Pancreas (tissue), 10 donors: ENCODE results near the gene ABCC1. TPM values are rescaled to one million over a fixed set of nuclear protein-coding genes. Genes with fewer than 3 reads are reported as not detected.

ENCODE experiments used
- ATAC-seq, 4 donors: fragments of 200-7000 bp; cut with Tn5 transposase; one replicate each; pipeline versions ENCODE4 v1.8.0 to v1.9.1; 2020; ENCODE audit warnings: mild to moderate bottlenecking in 4 of 4, moderate library complexity in 4 of 4
- DNase-seq, 6 donors: peaks; one replicate each; pipeline ENCODE4 v3.0.0-alpha.2; 2020
- FAIRE-seq: peaks from 2 replicates; lab custom pipeline; 2012; peaks lifted over from hg19 to GRCh38; lab: Jason Lieb, UNC
- H3K27ac ChIP-seq, 4 donors: fragments of 200-600 bp; sonication (generic); 1 replicate in 3 of 4; 2 replicates in 1 of 4; pipeline versions ENCODE4 v1.5.0 to v1.8.0; 2020
- H3K27me3 ChIP-seq, 4 donors: fragments of 200-600 bp; one replicate each; pipeline ENCODE4 v1.8.0; 2021
- H3K36me3 ChIP-seq, 3 donors: fragments of 200-600 bp; sonication (generic) in 1 of 3; one replicate each; pipeline versions ENCODE4 v1.5.0 to v1.8.0; 2020 to 2021
- H3K4me1 ChIP-seq, 3 donors: fragments of 200-600 bp; one replicate each; pipeline ENCODE4 v1.8.0; 2021
- H3K4me3 ChIP-seq, 4 donors: fragments of 200-600 bp; sonication (generic) in 2 of 4; one replicate each; pipeline versions ENCODE4 v1.5.0 to v1.8.0; 2020 to 2021
- H3K9me3 ChIP-seq, 4 donors: fragments of 200-600 bp; one replicate each; pipeline ENCODE4 v1.8.0; 2021
- CTCF ChIP-seq, 4 donors: fragments of 200-600 bp; sonication (generic) in 3 of 4; IDR thresholded peaks; one replicate each; pipeline versions ENCODE4 v1.5.0 to v1.8.0; 2021; ENCODE audit warnings: antibody characterized with exemption in 4 of 4
- WGBS, 2 donors: extraction: QIAGEN DNeasy Blood & Tissue Kit; methylation state at CpG; one replicate each; pipeline ENCODE4 v1.1.7; 2013; 5-methylcytosine and 5-hydroxymethylcytosine counted together
- intact Hi-C, 3 donors: fragments of 100-400 bp; cut with DNase I; formaldehyde crosslinking; loops; one replicate each; pipeline versions ENCODE4 v1.11.1 to v1.14.2; 2022
- polyA plus RNA-seq, 2 donors: library from polyadenylated mRNA; stranded (reverse); fragments of 200-250 nt; gene quantifications; one replicate each; pipeline ENCODE4 v1.2.3, GENCODE V29; 2013
- total RNA-seq, 6 donors: library from RNA; stranded (reverse); fragmentation: NEBNext Ultra II Directional in 4 of 6; extraction: Animal tissue kit (Norgen Biotek cat#: 25700) in 4 of 6; gene quantifications; one replicate each; pipeline versions ENCODE4 v1.2.1 to v1.2.4, GENCODE V29; 2021 to 2023
- donor health status: healthy with polysubstance abuse.
- donor health status: DM: no; HTN: no; CAD: no; lungs with moderate emphysema.
- donor health status: DM: no; HTN: no; CAD: no.
- donor health status: control.
- donor health status: control.
- donor health status: Bipolar disorder and iron deficiency.
- donor health status: DM: yes; HTN: yes; CAD: no.
- donor health status: DM: no; HTN: no; CAD: no.
- donor health status: DM: no; HTN: no; CAD: no.
- donor health status: DM: yes; HTN: yes; CAD: no.

Gene ABCC1
- total and polyA plus RNA-seq, 8 donors: 8.5 to 16.8 (median 12.0) TPM

- intact Hi-C loops: no loop called here
- 92 to 93% methylated on average over 12 of the region's 12 CpGs for WGBS, 2 donors
- FAIRE-seq: no peak
- Histone ChIP-seq H3K36me3 (no peaks in the 10 kb centered on the region), H3K9me3 (no peaks in the 10 kb centered on the region), H3K4me1 (no peaks in the 10 kb centered on the region), H3K27me3 (no peaks in the 10 kb centered on the region), H3K27ac (no peak overlapping the region), H3K4me3 (no peak overlapping the region)
- ATAC-seq: no peak
- no peak for TF ChIP-seq CTCF (IDR thresholded peaks at IDR 0.05)
- no peak for DNase-seq
These were observed 10.9 kb downstream of the ABCC1 start for GRCh38 chr16:15960124-15960971.

GRCh38 chr16:15961060-15961511, 11.7 kb downstream of the ABCC1 start:
- intact Hi-C loops: no loop called here
- DNase-seq: no peak
- Histone ChIP-seq H3K9me3 (no peaks in the 10 kb centered on the region), H3K27ac (no peak overlapping the region), H3K36me3 (no peaks in the 10 kb centered on the region), H3K27me3 (no peaks in the 10 kb centered on the region), H3K4me1 (no peaks in the 10 kb centered on the region), H3K4me3 (no peak overlapping the region)
- no peak for FAIRE-seq
- no peak for ATAC-seq
- 77 to 82% methylated on average over 5 of the region's 5 CpGs for WGBS, 2 donors
- no peak for TF ChIP-seq CTCF (IDR thresholded peaks at IDR 0.05)

GRCh38 chr16:15961571-15962090, 12.2 kb downstream of the ABCC1 start:
- no peak for TF ChIP-seq CTCF (IDR thresholded peaks at IDR 0.05)
- no peaks in the 10 kb centered on the region for H3K9me3 ChIP-seq
- FAIRE-seq: no peak
- H3K27me3 ChIP-seq: no peaks in the 10 kb centered on the region
- ATAC-seq: no peak
- WGBS, 2 donors: 74 to 85% methylated on average over 4 of the region's 4 CpGs
- intact Hi-C loops: no loop called here
- no peak overlapping the region for H3K4me3 ChIP-seq
- no peak overlapping the region for H3K27ac ChIP-seq
- no peaks in the 10 kb centered on the region for H3K4me1 ChIP-seq
- H3K36me3 ChIP-seq: no peaks in the 10 kb centered on the region
- DNase-seq: no peak

DNA sequence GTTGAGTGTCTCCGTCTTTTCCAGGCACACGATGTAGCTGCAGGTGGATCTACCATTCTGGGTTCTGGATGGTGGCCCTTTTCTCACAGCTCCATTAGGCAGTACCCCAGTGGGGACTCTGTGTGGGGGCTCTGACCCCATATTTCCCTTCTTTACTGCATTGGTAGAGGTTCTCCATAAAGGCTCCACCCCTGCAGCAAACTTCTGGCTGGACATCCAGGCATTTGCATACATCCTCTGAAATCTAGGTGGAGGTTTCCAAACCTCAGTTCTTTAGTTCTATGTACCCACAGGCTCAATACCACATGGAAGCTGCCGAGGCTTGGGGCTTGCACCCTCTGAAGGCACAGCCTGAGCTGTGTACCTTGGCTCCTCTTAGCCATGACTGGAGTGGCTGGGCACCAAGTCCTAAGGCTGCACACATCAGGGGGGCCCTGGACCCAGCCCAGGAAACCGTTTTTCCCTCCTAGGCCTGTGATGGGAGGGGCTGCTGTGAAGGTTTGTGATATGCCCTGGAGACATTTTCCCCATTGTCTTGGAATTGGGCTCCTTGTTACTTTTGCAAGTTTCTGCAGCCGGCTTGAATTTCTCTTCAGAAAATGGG, 14.0 kb downstream of the ABCC1 start:
- Histone ChIP-seq H3K4me1 (no peaks in the 10 kb centered on the region), H3K9me3 (no peaks in the 10 kb centered on the region), H3K4me3 (no peak overlapping the region), H3K27me3 (no peaks in the 10 kb centered on the region), H3K27ac (no peak overlapping the region), H3K36me3 (no peaks in the 10 kb centered on the region)
- no peak for FAIRE-seq
- TF ChIP-seq CTCF (IDR thresholded peaks at IDR 0.05): no peak
- 91% methylated on average over 5 of the region's 5 CpGs for WGBS, 2 donors
- no peak for ATAC-seq
- intact Hi-C loops: no loop called here
- no peak for DNase-seq
